IPS-11a (cell line): ENCODE data around the gene RGS5.

Experiments used
- H3K4me3 ChIP-seq: one replicate; pipeline ENCODE4 v1.5.1; 2013; ENCODE audit warnings: low read depth, low read length, control low read depth

The RGS5 gene

GRCh38 chr1:163186862-163187261, 15.9 kb downstream of the RGS5 start:
- no peak overlapping the region for H3K4me3 ChIP-seq

- H3K4me3 ChIP-seq: no peak overlapping the region
Measured at GRCh38 chr1:163182330-163182949, 20.3 kb downstream of the RGS5 start.

GRCh38 chr1:163178628-163179027, 24.1 kb downstream of the RGS5 start:
- H3K4me3 ChIP-seq: no peak overlapping the region

GRCh38 chr1:163176797-163177196, 25.9 kb downstream of the RGS5 start:
- no peak overlapping the region for H3K4me3 ChIP-seq

GRCh38 chr1:163174524-163175437, 27.9 kb downstream of the RGS5 start:
- H3K4me3 ChIP-seq: no peak overlapping the region

- no peak overlapping the region for H3K4me3 ChIP-seq
Measured at GRCh38 chr1:163173121-163173520, 29.6 kb downstream of the RGS5 start.

- H3K4me3 ChIP-seq: no peak overlapping the region
Measured at GRCh38 chr1:163172596-163172995, 30.1 kb downstream of the RGS5 start.

GRCh38 chr1:163171826-163172225, 30.9 kb downstream of the RGS5 start:
- no peak overlapping the region for H3K4me3 ChIP-seq

- no peak overlapping the region for H3K4me3 ChIP-seq
Measured at GRCh38 chr1:163170975-163171676, 31.6 kb downstream of the RGS5 start.

GRCh38 chr1:163170331-163170730, 32.4 kb downstream of the RGS5 start:
- H3K4me3 ChIP-seq: no peak overlapping the region

- H3K4me3 ChIP-seq: no peak overlapping the region
Measured at GRCh38 chr1:163169553-163169952, 33.2 kb downstream of the RGS5 start.

- H3K4me3 ChIP-seq: no peak overlapping the region
Measured at GRCh38 chr1:163168053-163168452, 34.7 kb downstream of the RGS5 start.

GRCh38 chr1:163166886-163167555, 35.7 kb downstream of the RGS5 start:
- no peak overlapping the region for H3K4me3 ChIP-seq

- H3K4me3 ChIP-seq: no peak overlapping the region
Measured at GRCh38 chr1:163165119-163165518, 37.6 kb downstream of the RGS5 start.

GRCh38 chr1:163163881-163164582, 38.7 kb downstream of the RGS5 start:
- no peak overlapping the region for H3K4me3 ChIP-seq

GRCh38 chr1:163163163-163163562, 39.6 kb downstream of the RGS5 start:
- H3K4me3 ChIP-seq: no peak overlapping the region

GRCh38 chr1:163162381-163162914, 40.3 kb downstream of the RGS5 start:
- H3K4me3 ChIP-seq: no peak overlapping the region

GRCh38 chr1:163161841-163162240, 40.9 kb downstream of the RGS5 start:
- H3K4me3 ChIP-seq: no peak overlapping the region

GRCh38 chr1:163161337-163161736, 41.4 kb downstream of the RGS5 start:
- no peak overlapping the region for H3K4me3 ChIP-seq

GRCh38 chr1:163155606-163156005, 47.1 kb downstream of the RGS5 start:
- H3K4me3 ChIP-seq: no peak overlapping the region
